HG02840 (cell line): ENCODE measurements around the gene SLC35F3.
"Not testable (repeated sequence)": the region's sequence is repeated elsewhere in the genome, so short reads cannot be mapped to it uniquely, and the experiment has no call there.

Experiments used
- ATAC-seq: cut with Tn5 transposase; IDR thresholded peaks from one replicate; pipeline ENCODE4 v1.9.1; 2021; ENCODE audit warnings: mild to moderate bottlenecking, moderate library complexity, moderate number of reproducible peaks; ENCODE audit not compliant: unreplicated experiment, low FRiP score

Gene SLC35F3

GRCh38 chr1:233904633-233905415 is at the start of gene SLC35F3:
Gene SLC35F3, plus strand, starts transcription at chr1:233904676.
- no peak for ATAC-seq

DNA sequence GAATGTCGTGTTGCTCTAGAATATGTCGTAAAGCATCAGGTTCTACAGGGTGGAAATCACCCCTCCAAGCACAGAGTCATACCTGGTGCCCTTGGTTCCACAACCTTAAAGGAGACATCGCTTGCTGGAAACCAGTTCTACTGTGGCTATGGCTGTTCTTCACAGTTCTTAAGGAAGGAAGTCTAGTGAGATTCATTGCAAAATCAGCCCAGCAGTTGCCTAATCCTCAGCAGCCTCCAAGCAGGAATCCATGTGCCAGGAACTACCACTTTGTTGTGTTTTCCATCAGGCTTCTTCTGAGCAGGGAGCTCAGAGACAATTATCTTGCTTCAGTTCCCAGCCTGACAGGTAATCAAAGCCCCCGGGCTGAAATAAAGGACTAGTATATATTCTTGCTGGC is 45.0 kb upstream of the SLC35F3 start:
- no peak for ATAC-seq

DNA sequence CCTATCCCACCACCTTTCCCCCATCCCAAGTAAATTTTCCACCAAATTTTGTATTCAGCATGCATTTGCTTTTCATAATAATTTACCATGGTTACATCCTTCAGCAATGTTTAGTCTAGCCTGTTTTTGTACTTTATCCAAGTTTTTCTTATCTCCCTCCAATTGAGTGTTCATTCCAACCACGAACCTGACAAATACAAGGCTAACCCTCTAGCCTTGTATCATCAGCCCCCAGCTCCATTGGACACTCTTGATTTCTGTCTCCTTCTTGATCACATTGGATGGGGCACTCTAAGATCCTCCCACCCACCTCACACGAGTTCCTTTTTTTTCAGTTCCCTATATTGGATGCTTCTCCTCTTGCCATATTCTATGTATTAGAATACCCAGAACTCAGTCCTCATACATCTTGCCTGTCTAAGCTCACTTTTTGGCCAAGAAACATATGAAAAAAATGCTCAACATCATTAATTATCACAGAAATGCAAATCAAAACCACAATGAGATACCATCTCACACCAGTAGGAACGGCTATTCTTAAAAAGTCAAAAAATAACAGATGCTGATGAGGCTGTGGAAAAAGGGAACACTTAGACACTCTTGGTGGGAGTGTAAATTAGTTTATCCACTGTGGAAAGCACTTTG is 40.5 kb upstream of the SLC35F3 start:
- no peak for ATAC-seq

- ATAC-seq = no peak
Measured at GRCh38 chr1:233864578-233864977, 39.9 kb upstream of the SLC35F3 start.

DNA sequence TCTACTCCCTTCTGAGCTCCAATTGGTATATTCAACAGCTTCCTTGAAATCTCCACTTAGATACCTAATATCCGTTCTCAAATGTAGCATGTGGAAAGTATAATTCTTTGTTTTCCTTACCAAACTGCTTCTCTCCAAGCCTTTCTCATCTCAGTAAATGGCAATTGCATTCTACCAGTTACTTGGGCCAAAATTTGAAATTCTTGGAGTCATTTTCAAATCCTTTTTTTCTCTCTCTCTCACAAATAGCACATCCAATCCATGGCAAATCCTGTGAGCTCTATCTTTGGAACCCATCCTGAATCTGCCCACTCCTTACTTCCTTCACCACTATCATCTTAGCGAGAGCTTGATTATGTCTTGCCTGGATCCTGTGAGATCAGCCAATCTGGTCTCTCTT is 39.3 kb upstream of the SLC35F3 start:
- no peak for ATAC-seq

- no peak for ATAC-seq
Measured at GRCh38 chr1:233865902-233866301, 38.6 kb upstream of the SLC35F3 start.

- ATAC-seq = no peak
Measured at GRCh38 chr1:233867028-233867427, 37.4 kb upstream of the SLC35F3 start.

DNA sequence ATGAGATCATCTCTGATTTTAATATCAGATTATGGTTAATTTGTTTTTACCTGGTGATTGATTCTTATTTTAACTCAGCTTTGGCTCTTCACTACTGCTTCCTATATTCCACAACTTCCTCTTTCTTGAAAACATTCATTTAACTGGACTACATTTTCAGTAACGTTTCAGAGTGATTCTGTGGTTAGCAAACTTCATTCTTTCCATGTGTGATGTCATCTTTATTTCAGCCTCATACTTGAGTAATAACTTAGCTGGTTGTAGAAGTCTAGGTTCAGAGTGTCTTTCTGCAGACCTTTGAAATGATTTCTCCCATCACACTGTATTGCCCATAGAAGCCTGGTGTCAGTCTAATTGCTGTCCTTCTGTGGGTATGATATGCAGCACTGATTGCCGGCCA is 36.0 kb upstream of the SLC35F3 start:
- ATAC-seq = no peak

GRCh38 chr1:233869680-233870079 is 34.8 kb upstream of the SLC35F3 start:
- ATAC-seq = no peak

DNA sequence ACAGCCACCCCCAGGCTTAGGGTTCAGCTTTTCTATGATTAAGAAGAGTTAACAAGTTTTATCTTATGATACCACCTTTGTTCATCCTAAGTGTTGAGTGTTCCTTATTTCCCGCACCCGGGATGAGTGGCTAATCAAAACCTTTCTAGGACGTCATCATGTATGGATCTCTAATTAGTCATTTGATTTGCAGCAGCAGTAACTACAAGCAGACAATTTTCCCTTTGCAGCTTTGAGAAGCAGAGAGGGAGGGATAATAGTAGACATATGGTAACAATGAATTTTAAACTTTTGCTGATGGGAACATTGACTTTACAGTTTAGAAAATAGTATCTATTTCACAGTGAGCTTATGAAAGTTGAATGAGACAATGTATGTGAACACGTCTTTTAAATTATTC is 30.8 kb upstream of the SLC35F3 start:
- ATAC-seq = no peak

- no peak for ATAC-seq
Measured at GRCh38 chr1:233879841-233880240, 24.6 kb upstream of the SLC35F3 start.

DNA sequence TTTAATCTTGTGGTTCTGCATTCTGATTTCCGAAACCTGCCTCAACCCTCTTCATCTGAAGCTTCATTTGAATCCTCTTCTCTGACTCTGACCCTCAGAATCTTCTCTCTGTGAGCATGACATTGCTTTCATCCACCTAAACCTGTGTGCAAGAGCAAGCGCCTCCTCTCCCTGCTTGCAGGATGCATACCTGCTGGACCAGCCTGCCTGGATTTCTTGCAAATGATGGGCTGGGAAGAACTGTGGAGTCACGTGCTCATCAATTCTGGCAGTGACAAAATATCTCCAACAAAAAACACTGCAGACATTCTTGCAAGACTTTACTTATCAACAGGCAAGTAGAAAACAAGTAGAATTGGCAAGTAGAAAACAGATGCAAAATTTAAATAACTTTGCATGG is 20.8 kb upstream of the SLC35F3 start:
- no peak for ATAC-seq

DNA sequence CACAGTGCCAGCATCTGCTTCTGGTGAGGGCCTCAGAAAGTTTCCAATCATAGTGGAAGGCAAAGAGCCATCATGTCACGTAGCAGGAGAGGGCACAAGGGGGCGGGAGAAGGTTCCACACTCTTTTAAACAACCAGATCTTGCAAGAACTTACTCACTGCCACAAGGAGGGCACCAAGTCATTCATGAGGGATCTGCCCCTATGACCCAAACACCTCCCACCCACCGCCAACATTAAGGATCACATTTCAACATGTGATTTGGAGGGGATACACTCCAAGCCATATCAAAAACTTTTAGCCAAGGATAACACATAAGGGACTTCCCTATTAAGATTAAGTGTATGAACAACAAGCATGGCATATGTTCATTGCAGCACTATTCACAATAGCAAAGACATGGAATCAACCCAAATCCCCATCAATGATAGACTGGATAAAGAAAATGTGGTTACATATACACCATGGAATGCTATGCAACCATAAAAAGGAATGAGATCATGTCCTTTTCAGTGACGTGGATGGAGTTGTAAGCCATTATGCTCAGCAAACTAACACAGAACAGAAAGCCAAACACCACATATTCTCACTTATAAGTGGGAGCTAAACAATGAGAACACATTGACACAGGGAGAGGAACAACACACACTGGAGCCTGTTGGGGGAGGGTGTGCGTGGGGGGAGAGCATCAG is 19.9 kb upstream of the SLC35F3 start:
- no peak for ATAC-seq

GRCh38 chr1:233885196-233885920 is 19.1 kb upstream of the SLC35F3 start:
- ATAC-seq = no peak

DNA sequence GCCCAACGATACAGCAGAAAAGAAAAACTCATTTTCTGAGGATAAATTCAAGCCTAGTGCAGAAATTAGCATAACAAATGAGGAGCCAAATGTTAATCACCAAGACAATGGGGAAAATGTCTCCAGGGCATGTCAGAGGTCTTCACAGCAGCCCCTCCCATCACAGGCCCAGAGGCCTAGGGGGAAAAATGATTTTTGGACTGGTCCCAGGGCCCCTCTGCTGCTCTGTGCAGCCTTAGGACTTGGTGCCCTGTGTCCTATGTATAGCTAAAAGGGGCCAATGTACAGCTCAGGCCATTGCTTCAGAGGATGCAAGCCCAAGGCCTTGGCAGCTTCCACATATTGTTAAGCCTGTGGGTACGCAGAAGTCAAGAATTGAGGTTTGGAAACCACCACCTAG is 13.3 kb upstream of the SLC35F3 start:
- not testable (repeated sequence) for ATAC-seq

- peak; percentile 88 for ATAC-seq
Measured at GRCh38 chr1:233897325-233898162, 6.9 kb upstream of the SLC35F3 start.

DNA sequence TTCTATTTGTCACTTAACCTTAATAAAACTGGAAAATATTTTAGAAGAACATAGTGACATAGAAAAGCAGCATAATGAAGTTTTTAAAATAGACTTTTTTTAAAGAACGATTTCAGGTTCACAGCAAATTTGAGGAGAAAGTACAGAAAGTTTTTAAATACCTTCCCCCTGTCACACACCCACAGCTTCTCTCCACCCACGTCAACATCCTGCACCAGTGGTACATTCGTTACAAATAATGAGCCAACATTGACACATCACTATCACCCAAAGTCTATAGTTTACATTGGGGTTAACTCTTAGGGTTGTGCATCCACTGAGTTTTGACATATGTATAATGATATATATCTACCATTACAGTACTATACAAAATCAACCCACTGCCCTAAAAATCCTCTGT is 3.0 kb upstream of the SLC35F3 start:
- ATAC-seq = no peak

DNA sequence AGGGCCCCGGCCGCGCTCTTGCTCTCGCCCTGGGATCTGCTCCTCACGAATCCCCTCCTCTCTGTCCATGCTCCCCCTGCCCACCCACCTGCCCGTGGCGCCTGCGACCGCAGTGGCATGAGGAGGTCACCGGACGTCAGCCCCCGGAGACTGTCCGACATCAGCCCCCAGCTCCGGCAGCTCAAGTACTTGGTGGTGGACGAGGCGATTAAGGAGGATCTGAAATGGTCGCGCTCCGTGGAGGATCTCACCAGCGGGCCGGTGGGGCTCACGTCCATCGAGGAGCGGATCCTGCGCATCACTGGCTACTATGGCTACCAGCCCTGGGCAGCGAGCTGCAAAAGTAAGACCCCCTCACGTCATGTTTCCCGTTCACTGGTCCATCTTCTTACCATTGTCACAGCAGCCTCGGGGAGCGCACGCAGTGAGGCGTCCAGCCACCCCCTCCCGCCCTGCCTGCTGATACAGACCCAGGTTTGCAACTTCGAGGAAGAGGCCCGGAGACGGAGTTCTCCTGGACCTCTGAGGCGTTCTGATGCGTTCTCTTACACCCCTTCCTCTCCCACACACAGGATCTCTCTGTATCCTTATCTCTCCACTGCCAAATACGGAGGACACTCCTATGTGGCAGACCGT is 1.1 kb downstream of the SLC35F3 start:
- ATAC-seq = no peak

GRCh38 chr1:233907151-233907550 is 2.7 kb downstream of the SLC35F3 start:
- ATAC-seq = no peak

- no peak for ATAC-seq
Measured at GRCh38 chr1:233908092-233908491, 3.6 kb downstream of the SLC35F3 start.
